ENCODE results near the gene ARF1. TPM values are rescaled to one million over a fixed set of nuclear protein-coding genes. Genes with fewer than 3 reads are reported as not detected.

ARF1 gene
- total RNA-seq, 1 donor from 2014 or later: 259 TPM

- Mint-ChIP-seq H3K27me3 (no peaks in the 10 kb centered on the region), H3K4me3 (ENCODE audit: low read depth) (no peak overlapping the region), H3K27ac (no peak overlapping the region), H3K9me3 (ENCODE audit: low read depth) (no peaks in the 10 kb centered on the region), H3K36me3 (ENCODE audit: insufficient read depth) (no peaks in the 10 kb centered on the region), H3K4me1 (ENCODE audit: low read depth) (peaks cover 5% of the 10 kb centered on the region)
- no peak for DNase-seq (ENCODE audit: low spot score, unreplicated experiment)
- TF ChIP-seq CTCF (IDR thresholded peaks at IDR 0.05; ENCODE audit: unreplicated experiment): no peak
Measured at GRCh38 chr1:228144193-228144992, 61.9 kb downstream of the ARF1 start.

- Mint-ChIP-seq H3K9me3 (ENCODE audit: low read depth) (no peaks in the 10 kb centered on the region), H3K27me3 (no peaks in the 10 kb centered on the region), H3K27ac (no peak overlapping the region), H3K4me1 (ENCODE audit: low read depth) (peaks cover 5% of the 10 kb centered on the region), H3K4me3 (ENCODE audit: low read depth) (no peak overlapping the region), H3K36me3 (ENCODE audit: insufficient read depth) (no peaks in the 10 kb centered on the region)
- TF ChIP-seq CTCF (IDR thresholded peaks at IDR 0.05; ENCODE audit: unreplicated experiment): no peak
- DNase-seq (ENCODE audit: low spot score, unreplicated experiment): no peak
Measured at GRCh38 chr1:228144993-228145343, 62.5 kb downstream of the ARF1 start.

- H3K4me1 Mint-ChIP-seq (ENCODE audit: low read depth): peaks cover 5% of the 10 kb centered on the region
- no peak overlapping the region for H3K27ac Mint-ChIP-seq
- H3K36me3 Mint-ChIP-seq (ENCODE audit: insufficient read depth): no peaks in the 10 kb centered on the region
- DNase-seq (ENCODE audit: low spot score, unreplicated experiment): no peak
- TF ChIP-seq CTCF (IDR thresholded peaks at IDR 0.05; ENCODE audit: unreplicated experiment): no peak
- no peak overlapping the region for H3K4me3 Mint-ChIP-seq (ENCODE audit: low read depth)
- H3K27me3 Mint-ChIP-seq: no peaks in the 10 kb centered on the region
- no peaks in the 10 kb centered on the region for H3K9me3 Mint-ChIP-seq (ENCODE audit: low read depth)
Measured at GRCh38 chr1:228145463-228146416, 63.2 kb downstream of the ARF1 start.

GRCh38 chr1:228146417-228147150 is 64.1 kb downstream of the ARF1 start:
- Mint-ChIP-seq H3K4me1 (ENCODE audit: low read depth) (peaks cover 2% of the 10 kb centered on the region), H3K27me3 (no peaks in the 10 kb centered on the region), H3K4me3 (ENCODE audit: low read depth) (no peak overlapping the region), H3K27ac (no peak overlapping the region), H3K9me3 (ENCODE audit: low read depth) (no peaks in the 10 kb centered on the region), H3K36me3 (ENCODE audit: insufficient read depth) (no peaks in the 10 kb centered on the region)
- TF ChIP-seq CTCF (IDR thresholded peaks at IDR 0.05; ENCODE audit: unreplicated experiment): no peak
- no peak for DNase-seq (ENCODE audit: low spot score, unreplicated experiment)

All from progenitor cell of endocrine pancreas (in vitro differentiated cells).